A549 (cell line): ENCODE data around the gene ITPR3.

Experiments used
- CBX8 ChIP-seq: fragments of 200-600 bp; sonication (generic); IDR thresholded peaks from 2 replicates; pipeline ENCODE4 v1.6.1; 2016
- MAFK ChIP-seq: fragments of 450-650 bp; IDR thresholded peaks from 2 replicates; pipeline ENCODE4 v1.6.1; 2014; ENCODE audit not compliant: partially characterized antibody
- RNF2 ChIP-seq: fragments of 200-600 bp; sonication (generic); IDR thresholded peaks from 2 replicates; pipeline ENCODE4 v1.6.1; 2016; ENCODE audit warnings: low read depth, mild to moderate bottlenecking, antibody characterized with exemption, moderate library complexity, borderline replicate concordance

GRCh38 chr6:33627876-33628275 is 6.8 kb downstream of the ITPR3 start:
- TF ChIP-seq CBX8 (no peak), MAFK (no peak), RNF2 (no peak)
